ENCODE measurements around the gene PDIA3.

GRCh38 chr15:43751885-43752284 is 5.6 kb downstream of the PDIA3 start:
- TF ChIP-seq, protein P1, sequence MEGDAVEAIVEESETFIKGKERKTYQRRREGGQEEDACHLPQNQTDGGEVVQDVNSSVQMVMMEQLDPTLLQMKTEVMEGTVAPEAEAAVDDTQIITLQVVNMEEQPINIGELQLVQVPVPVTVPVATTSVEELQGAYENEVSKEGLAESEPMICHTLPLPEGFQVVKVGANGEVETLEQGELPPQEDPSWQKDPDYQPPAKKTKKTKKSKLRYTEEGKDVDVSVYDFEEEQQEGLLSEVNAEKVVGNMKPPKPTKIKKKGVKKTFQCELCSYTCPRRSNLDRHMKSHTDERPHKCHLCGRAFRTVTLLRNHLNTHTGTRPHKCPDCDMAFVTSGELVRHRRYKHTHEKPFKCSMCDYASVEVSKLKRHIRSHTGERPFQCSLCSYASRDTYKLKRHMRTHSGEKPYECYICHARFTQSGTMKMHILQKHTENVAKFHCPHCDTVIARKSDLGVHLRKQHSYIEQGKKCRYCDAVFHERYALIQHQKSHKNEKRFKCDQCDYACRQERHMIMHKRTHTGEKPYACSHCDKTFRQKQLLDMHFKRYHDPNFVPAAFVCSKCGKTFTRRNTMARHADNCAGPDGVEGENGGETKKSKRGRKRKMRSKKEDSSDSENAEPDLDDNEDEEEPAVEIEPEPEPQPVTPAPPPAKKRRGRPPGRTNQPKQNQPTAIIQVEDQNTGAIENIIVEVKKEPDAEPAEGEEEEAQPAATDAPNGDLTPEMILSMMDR (IDR thresholded peaks at IDR 0.05; ENCODE audit: extremely low read depth in 1 of 2, insufficient read depth in 1 of 2, low read depth in 1 of 2, low read length in 2 of 2): no peak
- TF ChIP-seq POLR2AphosphoS5 (IDR thresholded peaks at IDR 0.05; ENCODE audit: insufficient read depth, low read depth, low read length): no peak
- TF ChIP-seq, protein P2, sequence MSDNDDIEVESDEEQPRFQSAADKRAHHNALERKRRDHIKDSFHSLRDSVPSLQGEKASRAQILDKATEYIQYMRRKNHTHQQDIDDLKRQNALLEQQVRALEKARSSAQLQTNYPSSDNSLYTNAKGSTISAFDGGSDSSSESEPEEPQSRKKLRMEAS (IDR thresholded peaks at IDR 0.05; ENCODE audit: insufficient read depth, insufficient read length): no peak
